Dermis blood vessel endothelial cell (primary cell): ENCODE data around the gene HUWE1. TPM values are rescaled to one million over a fixed set of nuclear protein-coding genes. Genes with fewer than 3 reads are reported as not detected.
"Not testable (repeated sequence)": the region's sequence is repeated elsewhere in the genome, so short reads cannot be mapped to it uniquely, and the experiment has no call there.

Experiments used
- DNase-seq: peaks from one replicate; pipeline ENCODE4 v3.0.0; 2010
- total RNA-seq: library from RNA; depleted of rRNA; stranded (reverse); fragments of >200 nt; gene quantifications from 2 replicates; pipeline ENCODE4 v1.2.3, GENCODE V29; 2014

Gene HUWE1, protein sequence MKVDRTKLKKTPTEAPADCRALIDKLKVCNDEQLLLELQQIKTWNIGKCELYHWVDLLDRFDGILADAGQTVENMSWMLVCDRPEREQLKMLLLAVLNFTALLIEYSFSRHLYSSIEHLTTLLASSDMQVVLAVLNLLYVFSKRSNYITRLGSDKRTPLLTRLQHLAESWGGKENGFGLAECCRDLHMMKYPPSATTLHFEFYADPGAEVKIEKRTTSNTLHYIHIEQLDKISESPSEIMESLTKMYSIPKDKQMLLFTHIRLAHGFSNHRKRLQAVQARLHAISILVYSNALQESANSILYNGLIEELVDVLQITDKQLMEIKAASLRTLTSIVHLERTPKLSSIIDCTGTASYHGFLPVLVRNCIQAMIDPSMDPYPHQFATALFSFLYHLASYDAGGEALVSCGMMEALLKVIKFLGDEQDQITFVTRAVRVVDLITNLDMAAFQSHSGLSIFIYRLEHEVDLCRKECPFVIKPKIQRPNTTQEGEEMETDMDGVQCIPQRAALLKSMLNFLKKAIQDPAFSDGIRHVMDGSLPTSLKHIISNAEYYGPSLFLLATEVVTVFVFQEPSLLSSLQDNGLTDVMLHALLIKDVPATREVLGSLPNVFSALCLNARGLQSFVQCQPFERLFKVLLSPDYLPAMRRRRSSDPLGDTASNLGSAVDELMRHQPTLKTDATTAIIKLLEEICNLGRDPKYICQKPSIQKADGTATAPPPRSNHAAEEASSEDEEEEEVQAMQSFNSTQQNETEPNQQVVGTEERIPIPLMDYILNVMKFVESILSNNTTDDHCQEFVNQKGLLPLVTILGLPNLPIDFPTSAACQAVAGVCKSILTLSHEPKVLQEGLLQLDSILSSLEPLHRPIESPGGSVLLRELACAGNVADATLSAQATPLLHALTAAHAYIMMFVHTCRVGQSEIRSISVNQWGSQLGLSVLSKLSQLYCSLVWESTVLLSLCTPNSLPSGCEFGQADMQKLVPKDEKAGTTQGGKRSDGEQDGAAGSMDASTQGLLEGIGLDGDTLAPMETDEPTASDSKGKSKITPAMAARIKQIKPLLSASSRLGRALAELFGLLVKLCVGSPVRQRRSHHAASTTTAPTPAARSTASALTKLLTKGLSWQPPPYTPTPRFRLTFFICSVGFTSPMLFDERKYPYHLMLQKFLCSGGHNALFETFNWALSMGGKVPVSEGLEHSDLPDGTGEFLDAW (N-terminal part only)
- total RNA-seq = 78.8 and 151 TPM in 2 replicates

DNA sequence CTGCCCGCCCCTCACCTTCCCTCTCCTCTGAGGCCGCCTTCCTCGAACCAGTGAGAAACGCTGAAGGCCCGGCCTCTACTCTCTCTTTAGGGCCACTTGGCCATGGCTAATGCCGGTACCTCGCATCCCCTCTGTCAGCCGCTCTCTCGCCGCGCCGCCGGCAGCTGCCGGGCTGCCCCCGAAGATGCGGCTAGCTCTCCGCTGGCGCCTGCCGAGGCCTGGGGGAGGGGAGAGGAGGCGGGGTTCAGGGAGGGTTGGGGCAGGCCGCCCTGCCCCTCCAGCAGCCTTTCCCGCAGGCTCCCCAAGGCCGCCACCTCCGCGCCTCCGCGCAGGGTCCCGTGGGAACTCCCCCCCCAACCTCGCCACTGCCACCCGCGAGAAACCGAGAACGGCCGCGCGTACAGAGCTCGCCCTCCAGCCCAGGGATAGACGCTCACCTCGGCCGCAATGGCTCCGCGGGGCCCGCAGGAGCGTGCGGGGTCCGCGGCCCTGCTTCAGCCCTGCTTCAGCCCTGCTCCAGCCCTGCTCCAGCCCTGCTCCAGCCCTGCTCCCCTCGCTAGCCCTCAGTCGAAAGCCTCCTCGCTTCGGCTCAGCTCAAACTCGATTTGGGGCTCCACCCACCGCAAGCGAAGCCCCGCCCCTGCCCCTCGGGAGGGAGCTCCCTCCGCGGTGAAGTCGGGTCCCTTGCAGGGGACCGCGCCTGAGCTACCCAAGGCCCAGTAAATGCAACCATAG is at the start of gene HUWE1:
Gene HUWE1 (minus strand): TSS at position 569 of the 735 bp plus-strand sequence. CDS start 32,612 bp downstream, outside the sequence.
- DNase-seq = peak; percentile 70

DNA sequence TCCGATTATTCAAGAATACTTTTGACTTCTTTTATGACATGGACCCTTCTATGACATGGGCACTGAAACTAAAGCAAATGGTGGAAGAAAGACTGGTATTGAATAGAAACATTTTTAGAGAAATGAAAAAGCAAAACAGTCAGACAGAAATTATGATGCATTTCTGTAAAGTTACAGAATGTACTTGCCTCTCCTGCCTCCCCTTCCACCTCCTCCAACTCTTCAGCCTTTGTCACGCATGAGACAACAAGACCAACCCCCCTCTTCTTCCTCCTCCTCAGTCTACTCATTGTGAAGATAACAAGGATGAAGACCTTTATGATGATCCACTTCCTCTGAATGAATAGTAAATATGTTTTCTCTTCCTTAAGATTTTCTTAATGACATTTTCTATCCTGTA is 46.3 kb upstream of the HUWE1 start:
- no peak for DNase-seq

DNA sequence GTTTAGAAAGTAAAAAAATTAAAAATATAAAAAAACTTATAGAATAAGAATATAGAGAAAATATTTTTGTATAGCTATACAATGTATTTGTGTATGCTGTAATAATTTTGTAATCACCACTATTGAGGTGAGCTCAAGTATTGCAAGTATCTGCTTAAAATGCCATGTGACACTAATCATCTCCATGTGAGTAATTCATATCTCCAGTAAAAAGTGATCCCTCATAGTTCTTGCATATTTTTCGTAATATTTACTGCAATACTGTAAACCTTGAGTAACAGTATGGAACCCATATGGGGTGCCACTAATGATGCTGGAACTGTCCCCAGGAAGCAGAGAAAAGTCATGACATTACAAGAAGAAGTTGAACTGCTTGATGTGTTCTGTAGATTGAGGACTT is 43.2 kb upstream of the HUWE1 start:
- DNase-seq = no peak

DNA sequence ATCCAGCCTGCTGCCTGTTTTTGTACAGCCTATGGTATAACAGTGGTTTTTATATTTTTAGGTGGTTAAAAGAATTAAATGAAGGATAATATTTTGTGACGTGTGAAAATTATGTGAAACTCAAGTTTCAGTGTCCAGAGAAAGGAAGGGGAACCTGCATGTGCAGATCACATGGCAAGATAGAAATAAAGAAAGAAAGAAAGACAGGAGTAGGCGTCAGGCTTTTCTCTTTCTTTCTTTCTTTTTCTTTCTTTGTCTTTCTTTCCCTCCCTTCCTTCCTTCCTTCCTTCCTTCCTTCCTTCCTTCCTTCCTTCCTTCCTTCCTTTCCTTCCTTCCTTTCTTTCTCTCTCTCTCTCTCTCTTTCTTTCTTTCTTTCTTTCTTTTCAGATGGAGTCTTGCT is 42.0 kb upstream of the HUWE1 start:
- no peak for DNase-seq

DNA sequence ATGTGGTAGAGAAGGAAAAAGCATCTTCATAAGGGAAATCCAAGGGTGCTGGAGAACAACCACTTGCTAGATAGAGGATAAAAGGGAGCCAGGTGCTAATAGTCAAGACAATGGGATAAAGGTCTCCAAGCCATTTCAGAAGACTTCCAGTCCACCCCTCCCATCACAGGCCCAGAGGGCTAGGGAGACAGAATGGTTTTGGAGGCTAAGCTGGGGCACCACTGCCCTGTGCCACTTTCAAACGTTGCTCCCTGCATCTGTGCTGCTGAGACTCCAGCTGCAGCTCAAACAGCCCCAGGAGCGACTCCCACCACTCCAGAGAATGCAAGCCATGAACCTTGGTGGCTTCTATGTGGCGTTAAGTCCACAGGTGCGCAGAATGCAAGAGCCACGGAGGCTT is 38.4 kb upstream of the HUWE1 start:
- DNase-seq = no peak

DNA sequence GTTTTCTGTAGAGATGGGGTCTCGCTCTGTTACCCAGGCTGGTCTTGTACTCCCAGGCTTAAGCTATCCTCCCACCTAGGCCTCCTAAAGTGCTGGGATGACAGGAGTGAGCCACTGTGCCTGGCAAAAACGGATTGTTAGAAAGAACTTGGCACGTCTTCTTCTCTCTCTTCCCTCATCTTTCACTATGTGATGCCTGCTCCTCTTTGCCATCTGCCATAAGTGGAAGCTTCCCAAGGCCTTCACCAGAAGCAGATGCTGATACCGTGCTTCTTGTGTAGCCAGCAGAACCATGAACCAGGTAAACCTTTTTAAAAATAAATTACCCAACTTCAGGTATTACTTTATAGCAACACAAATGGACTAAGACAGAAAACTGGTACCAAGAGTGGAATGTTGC is 36.9 kb upstream of the HUWE1 start:
- DNase-seq = no peak

DNA sequence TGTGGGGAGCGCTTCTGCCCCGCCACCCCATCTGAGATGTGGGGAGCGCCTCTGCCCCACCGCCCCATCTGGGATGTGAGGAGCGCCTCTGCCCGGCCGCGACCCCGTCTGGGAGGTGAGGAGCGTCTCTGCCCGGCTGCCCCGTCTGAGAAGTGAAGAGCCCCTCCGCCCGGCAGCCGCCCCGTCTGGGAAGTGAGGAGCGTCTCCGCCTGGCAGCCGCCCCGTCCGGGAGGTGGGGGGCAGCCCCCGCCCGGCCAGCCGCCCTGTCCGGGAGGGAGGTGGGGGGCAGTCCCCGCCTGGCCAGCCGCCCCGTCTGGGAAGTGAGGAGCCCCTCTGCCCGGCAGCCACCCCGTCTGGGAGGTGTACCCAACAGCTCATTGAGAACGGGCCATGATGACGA is 35.1 kb upstream of the HUWE1 start:
- DNase-seq = not testable (repeated sequence)

DNA sequence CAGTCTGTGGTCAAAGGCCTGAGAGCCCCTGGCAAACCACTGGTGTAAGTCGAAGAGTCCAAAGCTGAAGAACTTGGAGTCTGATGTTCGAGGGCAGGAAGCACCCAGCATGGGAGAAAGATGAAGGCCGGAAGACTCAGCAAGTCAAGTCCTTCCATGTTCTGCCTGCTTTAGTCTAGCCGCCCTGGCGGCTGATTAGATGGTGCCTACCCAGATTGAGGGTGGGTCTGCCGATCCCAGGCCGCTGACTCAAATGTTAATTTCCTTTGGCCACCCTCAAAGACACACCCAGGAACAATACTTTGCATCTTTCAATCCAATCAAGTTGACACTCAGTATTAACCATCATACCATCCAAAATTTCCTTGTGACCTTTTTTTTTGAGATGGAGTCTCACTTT is 33.1 kb upstream of the HUWE1 start:
- not testable (repeated sequence) for DNase-seq

DNA sequence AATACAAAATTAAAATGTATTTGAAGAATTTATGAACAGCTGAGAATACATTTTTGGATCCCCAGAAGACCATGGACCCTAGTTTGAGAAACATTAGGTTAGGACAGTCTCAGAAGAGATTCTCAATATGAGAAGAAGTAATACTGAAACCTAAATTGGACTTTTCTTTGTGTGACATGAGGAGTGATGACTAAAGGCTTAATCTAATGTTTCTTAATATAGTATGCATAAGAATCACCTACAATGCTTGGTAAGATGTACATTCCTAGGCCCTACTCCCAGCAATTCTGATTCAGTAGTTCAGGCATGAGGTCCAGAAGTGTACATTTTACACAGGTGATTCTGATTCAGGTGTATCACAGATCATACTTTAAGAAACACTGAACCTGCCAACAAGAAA is 31.6 kb upstream of the HUWE1 start:
- no peak for DNase-seq

DNA sequence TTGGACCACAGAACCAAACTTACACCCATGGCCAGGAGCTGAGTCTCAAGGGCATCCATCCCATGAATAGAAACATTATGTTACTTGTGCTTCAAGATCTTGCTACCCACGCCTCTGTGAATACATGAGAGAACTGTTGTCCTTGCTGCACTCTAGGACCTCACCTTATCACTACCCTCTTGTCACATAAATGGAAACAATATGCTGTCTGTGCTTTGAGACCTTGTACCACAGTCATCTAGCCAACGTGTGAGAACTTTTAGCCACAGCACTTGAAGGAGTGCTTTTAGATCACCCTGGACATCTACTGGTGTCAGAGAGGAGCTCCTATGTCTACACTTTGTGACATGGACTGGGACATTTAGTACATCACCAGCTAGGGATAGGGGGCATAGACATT is 30.7 kb upstream of the HUWE1 start:
- DNase-seq = no peak

DNA sequence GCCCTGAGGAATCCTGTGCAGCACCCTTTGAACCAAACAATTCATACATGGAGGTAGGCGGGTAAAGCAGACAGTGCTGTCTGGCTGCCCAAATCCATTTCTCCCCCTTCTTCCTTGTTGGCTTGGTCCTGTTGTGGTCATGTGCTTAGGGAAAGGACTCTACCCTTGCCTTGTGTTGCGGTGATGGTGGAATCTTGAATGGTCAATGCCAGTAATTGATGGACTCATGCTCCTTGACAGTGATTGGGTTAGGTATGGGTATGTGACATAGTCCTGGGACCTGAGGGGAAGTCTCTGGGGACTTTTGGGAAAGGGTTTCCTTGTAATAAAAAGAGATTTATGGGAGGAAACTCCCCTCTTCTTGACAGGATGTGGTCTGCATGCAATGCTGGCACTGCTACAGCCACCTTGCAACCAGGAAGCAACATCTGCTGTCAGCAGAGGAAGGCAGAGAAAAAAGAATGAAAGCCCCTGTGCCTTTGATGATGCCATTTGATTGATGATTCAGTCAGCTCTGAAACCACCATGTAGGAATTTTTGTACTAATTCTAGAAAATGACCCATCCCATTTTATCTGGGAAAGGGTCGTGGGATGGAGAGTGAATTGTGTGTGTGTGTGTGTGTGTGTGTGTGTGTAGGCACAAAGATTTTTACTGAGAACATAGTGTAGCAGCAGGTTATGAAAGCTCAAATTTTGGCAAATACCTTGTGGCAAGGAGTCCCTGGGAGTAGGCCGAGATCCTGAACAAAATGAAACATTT is 30.0 kb upstream of the HUWE1 start:
- DNase-seq = peak; percentile 14

DNA sequence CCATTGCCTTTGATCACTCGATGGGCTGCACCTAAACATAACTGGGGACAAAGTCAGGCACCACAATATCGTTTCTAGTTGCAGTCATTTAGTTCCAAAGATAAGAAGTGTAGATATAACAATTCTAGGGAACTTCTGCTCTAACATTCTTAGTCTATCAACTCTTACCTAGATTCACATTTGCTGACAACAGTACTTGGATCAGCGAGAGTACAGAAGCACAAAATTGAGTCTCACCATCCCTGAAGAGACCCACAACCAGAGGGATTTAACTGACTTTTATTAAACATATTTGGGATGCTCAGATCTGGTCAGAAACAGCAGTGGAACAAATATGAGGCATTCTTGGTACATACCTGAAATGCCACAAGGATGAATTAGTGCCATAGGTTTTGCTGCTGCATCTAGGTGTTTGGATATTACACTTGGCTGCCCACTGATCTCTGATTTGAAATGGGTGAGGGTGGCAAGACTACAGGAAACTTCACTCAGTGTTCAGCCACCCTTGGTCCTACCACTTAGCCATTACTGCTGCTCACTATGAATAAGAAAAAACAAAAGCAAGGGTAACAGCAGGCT is 28.9 kb upstream of the HUWE1 start:
- no peak for DNase-seq

DNA sequence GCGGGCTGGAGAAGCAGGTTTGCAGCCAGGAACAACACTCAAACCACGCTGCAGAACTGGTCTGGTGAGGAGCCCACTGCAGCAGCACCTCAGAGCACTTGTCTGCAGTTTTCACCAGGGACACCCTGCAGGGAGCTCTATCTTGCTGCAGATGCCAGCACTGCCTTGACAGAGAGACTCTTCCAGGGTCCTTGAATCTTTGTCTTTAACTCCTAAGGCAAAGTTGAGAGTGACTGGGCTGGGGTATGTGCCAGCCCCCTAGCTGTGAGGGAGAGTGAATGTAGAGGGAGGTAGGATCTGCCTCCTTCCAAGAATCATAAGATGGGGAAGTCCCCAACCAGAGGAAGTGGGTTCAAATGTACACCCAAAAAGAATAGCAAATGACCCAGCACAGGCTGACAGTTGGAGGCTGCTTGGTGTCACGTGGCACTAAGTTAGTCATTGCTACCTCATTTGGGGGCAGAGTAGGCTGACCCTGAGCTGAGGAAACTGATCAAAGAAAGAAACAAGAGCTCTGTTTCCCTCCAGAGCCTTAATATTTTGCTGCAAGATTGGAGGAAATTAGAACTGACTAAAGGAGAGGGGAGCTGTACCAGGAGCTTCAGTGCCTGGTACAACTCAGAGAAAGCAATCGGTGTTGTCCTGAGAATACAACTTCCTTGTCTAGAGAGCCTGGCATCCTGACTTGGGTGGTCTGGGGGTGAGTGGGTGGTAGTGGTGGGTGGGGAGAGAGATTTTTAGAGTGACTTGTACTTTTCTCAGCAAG is 28.2 kb upstream of the HUWE1 start:
- peak; percentile 10 for DNase-seq

DNA sequence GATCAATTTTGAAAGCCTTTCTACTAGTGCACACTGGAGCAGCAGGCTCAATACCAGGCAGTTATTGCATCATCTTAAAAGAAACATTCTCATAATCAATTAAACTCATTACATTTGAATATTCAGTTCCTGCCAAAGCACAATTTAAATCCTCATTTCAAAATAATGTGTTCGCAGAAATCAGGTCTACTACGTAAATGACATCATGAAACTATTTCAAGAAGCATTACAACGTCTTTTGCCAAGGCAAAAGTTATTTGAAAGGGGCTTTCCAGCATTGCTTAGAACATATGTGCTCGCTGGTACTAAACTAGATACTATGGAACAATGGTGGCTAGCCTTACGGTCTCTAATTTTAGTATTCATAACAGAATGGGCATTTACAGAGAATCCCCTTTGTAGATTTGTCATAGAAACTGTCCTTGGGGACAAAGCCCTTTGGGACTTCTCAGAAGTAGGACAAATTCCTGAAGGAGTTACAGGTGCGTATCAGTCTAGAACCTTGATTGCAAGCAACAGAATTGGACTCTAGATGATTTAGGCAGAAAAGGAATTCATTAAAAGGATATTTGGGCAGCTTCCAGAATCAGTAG is 27.6 kb upstream of the HUWE1 start:
- DNase-seq = no peak

DNA sequence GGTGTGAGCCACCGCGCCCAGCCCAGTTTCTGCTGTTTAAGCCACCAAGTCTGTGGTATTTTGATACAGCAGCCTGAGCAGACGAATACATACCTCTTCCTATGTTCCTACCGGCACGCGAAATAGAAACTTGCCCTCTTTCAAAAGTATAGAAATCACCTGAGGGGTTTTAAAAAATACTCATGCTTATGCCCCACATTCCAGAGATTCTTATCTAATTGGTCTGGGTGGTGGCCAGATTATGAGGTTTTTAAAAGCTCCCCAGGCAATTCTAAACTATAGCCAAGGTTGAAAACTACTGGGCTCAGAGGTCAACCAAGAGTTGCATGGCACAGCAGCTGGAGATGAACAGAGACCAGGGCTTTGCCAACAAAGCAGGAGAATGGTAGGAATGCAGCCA is 24.9 kb upstream of the HUWE1 start:
- no peak for DNase-seq

DNA sequence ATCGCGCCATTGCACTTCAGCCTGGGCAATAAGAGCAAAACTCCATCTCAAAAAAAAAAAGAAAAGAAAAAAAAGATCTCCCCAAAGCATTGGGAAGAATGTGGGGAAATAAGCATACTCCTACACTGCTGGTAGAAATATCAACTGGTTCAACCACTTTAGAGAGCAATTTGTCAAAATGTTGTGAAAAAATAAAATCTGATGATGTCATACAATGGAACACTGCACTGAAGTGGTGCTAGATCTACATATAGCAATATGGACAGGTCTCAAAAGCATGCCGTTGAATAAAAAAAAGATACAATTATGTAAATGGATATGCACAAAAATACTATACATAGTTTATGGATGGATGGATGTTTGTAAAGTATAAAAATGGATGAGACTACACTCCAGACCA is 18.3 kb upstream of the HUWE1 start:
- DNase-seq = no peak

DNA sequence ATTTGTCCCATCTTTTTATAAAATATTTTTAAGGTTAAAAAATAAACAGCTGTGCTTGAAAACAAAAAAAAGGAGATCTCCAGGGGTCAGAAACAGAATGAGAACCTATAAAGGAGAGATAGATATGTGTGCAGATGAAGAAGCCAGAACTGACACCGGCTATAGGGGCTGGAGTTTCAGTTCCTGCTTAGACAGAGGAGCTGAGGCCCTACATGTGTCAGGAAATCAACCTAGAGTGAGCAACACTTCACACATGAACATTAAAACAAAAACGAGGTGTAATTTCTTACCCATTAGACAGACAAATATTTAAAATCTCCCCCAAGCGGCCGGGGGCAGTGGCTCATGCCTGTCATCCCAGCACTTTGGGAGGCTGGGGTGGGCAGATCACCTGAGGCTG is 17.8 kb upstream of the HUWE1 start:
- DNase-seq = no peak

DNA sequence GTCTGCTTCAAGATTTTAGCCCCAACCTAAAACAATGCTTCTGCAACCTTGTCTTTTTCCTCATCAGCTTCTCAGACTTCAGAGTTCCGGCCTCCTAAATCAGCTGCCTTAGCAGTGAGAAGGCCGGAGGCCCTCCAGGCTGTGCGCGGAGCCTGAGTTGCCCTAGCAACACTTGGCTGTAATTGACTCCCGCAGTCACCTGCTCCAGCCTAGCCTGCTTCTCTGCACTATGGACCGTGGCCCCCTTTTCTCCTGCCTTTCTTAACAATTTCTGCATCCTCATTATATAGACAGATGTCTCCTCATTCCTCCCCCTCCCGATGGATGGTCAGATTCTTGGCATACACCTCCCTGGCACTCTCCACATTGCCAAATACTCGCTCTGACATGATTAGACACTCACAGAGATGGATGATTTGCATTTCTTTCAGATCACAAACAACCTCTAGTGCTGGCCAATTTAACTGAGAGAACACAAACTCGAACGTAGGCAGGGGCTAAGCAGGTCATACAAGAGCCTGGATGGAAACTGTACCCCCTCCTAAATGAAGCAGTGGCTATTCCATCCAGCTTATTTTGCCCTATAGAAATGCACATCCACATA is 9.5 kb upstream of the HUWE1 start:
- no peak for DNase-seq

DNA sequence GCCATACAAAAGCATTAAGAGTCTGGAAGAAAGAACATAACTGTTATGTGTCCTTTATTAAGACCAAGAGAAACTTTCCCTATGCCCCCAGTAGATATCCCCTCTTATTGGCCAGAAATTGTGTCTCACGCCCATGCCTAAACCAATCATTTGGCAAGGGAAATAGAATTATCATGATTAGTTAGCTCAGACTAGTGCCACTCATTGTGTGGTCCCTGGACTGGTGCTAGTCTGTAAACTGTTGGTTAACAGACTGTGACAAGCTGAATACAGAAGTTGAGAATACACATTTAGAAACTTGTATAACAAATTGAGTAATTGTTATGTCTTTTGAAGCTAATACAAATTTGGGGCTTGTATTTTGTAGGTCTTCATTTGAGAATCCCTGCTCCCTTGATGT is 8.1 kb upstream of the HUWE1 start:
- no peak for DNase-seq

DNA sequence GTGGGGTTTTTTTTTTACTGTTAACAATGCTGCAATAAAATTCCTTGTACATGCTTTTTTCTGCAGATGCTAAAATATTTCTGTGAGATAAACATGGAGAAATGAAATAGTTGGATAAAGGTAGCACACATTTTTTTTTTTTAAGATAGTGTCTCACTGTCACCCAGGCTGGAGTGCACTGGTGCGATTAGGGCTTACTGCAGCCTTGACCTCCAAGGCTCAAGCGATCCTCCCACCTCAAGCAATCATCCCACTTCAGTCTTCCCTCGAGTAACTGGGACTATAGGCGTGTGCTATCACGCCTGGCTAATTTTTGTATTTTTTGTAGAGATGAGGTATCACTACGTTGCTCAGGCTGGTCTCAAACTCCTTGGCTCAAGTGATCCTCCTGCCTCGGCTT is 1.8 kb upstream of the HUWE1 start:
- DNase-seq = no peak
